B cell (primary cell): ENCODE results near the gene ICA1L. TPM values are rescaled to one million over a fixed set of nuclear protein-coding genes. Genes with fewer than 3 reads are reported as not detected.

Source experiments
- ATAC-seq: fragments of 200-7000 bp; cut with Tn5 transposase; one replicate; pipeline ENCODE4 v1.10.0; 2021; ENCODE audit warnings: low read depth, mild to moderate bottlenecking, moderate number of reproducible peaks, moderate library complexity
- CTCF ChIA-PET: fragments of 350-600 bp; sonication (Branson Sonifier 250); formaldehyde crosslinking; loops from one replicate; lab custom pipeline; 2021; ENCODE audit warnings: antibody characterized with exemption, inconsistent platforms; lab: Charles Lee
- POLR2A ChIA-PET: fragments of 350-600 bp; sonication (Branson Sonifier 250); formaldehyde crosslinking; loops from one replicate; lab custom pipeline; 2021; ENCODE audit warnings: antibody characterized with exemption; lab: Charles Lee
- DNase-seq: peaks from one replicate; pipeline ENCODE4 v3.0.0; 2013
- H2AFZ ChIP-seq: 2 replicates; pipeline ENCODE4 v1.6.1; 2012; ENCODE audit warnings: mild to moderate bottlenecking, low read depth, low read length; ENCODE audit not compliant: insufficient read depth, poor library complexity, severe bottlenecking
- H3K27ac ChIP-seq, 2 donors: 1 replicate in 1 of 2; 2 replicates in 1 of 2; pipeline ENCODE4 v1.5.1; 2012 to 2013; ENCODE audit warnings: low read length in 2 of 2, mild to moderate bottlenecking in 2 of 2, moderate library complexity in 1 of 2
- H3K27me3 ChIP-seq, 4 experiments: fragments of 200-600 bp in 1 of 4; sonication (generic) in 1 of 4; replicated peaks in 1 of 4; 1 replicate in 2 of 4; 2 replicates in 2 of 4; pipeline versions ENCODE4 v1.6.1 to v1.7.0; 2013 to 2016; ENCODE audit warnings: low read length in 3 of 4, mild to moderate bottlenecking in 2 of 4, mixed read lengths in 1 of 4, moderate library complexity in 1 of 4; ENCODE audit not compliant: insufficient read depth in 4 of 4, control insufficient read depth in 3 of 4; ENCODE audit errors: control extremely low read depth in 1 of 4
- H3K36me3 ChIP-seq, 2 experiments: replicated peaks in 1 of 2; 1 replicate in 1 of 2; 2 replicates in 1 of 2; pipeline versions ENCODE4 v1.6.1 to v1.7.1; 2013; ENCODE audit warnings: low read length in 1 of 2; ENCODE audit not compliant: insufficient read depth in 2 of 2, control insufficient read depth in 1 of 2; ENCODE audit errors: control extremely low read depth in 1 of 2, extremely low read depth in 1 of 2
- H3K4me1 ChIP-seq, 2 donors: fragments of 200-600 bp in 1 of 2; sonication (generic) in 1 of 2; 1 replicate in 1 of 2; 2 replicates in 1 of 2; pipeline versions ENCODE4 v1.5.1 to v1.6.1; 2013 to 2017; ENCODE audit warnings: low read length in 2 of 2; ENCODE audit not compliant: control insufficient read depth in 2 of 2, insufficient read depth in 2 of 2
- H3K4me2 ChIP-seq: replicated peaks from 2 replicates; pipeline ENCODE3; 2012; ENCODE audit warnings: mild to moderate bottlenecking, low read depth, low read length; ENCODE audit not compliant: poor library complexity, severe bottlenecking
- H3K4me3 ChIP-seq, 5 experiments: fragments of 200-600 bp in 1 of 5; sonication (generic) in 1 of 5; 1 replicate in 3 of 5; 2 replicates in 2 of 5; pipeline versions ENCODE4 v1.5.1 to v1.7.0; 2011 to 2016; ENCODE audit warnings: low read length in 4 of 5, mild to moderate bottlenecking in 4 of 5, low read depth in 2 of 5, control low read depth in 1 of 5, moderate library complexity in 1 of 5; ENCODE audit not compliant: insufficient read depth in 1 of 5; ENCODE audit errors: control extremely low read depth in 1 of 5, extremely low read depth in 1 of 5
- H3K79me2 ChIP-seq: fragments of 200-600 bp; sonication (generic); one replicate; pipeline ENCODE4 v1.6.0; 2016; ENCODE audit warnings: low read length; ENCODE audit not compliant: control insufficient read depth, insufficient read depth
- H3K9ac ChIP-seq: fragments of 200-600 bp; sonication (generic); 2 replicates; pipeline ENCODE4 v1.6.1; 2017; ENCODE audit warnings: mild to moderate bottlenecking, low read length, moderate library complexity
- H3K9me3 ChIP-seq, 3 donors: one replicate each; pipeline versions ENCODE4 v1.6.1 to v1.7.1; 2013; ENCODE audit warnings: low read length in 2 of 3; ENCODE audit not compliant: control insufficient read depth in 2 of 3, insufficient read depth in 1 of 3; ENCODE audit errors: control extremely low read depth in 1 of 3
- H4K20me1 ChIP-seq: 2 replicates; pipeline ENCODE4 v1.6.0; 2012; ENCODE audit warnings: mild to moderate bottlenecking, low read length; ENCODE audit not compliant: insufficient read depth, control insufficient read depth, poor library complexity, severe bottlenecking
- H3K27ac Mint-ChIP-seq: one replicate; pipeline ENCODE4 v1.8.0; 2021; ENCODE audit warnings: mixed read lengths
- H3K27me3 Mint-ChIP-seq: one replicate; pipeline ENCODE4 v1.8.0; 2021; ENCODE audit warnings: mixed read lengths
- H3K4me1 Mint-ChIP-seq: one replicate; pipeline ENCODE4 v1.8.0; 2021; ENCODE audit warnings: mixed read lengths
- H3K4me3 Mint-ChIP-seq: one replicate; pipeline ENCODE4 v1.8.0; 2021; ENCODE audit warnings: mixed read lengths
- H3K9me3 Mint-ChIP-seq: one replicate; pipeline ENCODE4 v1.8.0; 2022; ENCODE audit warnings: mixed read lengths; ENCODE audit not compliant: insufficient read depth
- EZH2 ChIP-seq: IDR thresholded peaks from 2 replicates; pipeline ENCODE4 v1.6.1; 2012; ENCODE audit warnings: borderline replicate concordance, low read depth, mild to moderate bottlenecking, moderate library complexity, low read length; ENCODE audit not compliant: insufficient read depth, poor library complexity, severe bottlenecking
- WGBS: methylation state at CpG from one replicate; pipeline ENCODE4 v1.1.5; 2013; ENCODE audit warnings: missing lambda C conversion rate; ENCODE audit not compliant: insufficient coverage; 5-methylcytosine and 5-hydroxymethylcytosine counted together
- intact Hi-C: fragments of 100-400 bp; cut with micrococcal nuclease; formaldehyde crosslinking; loops from one replicate; pipeline ENCODE4 v1.10.0; 2022
- polyA plus RNA-seq: library from polyadenylated mRNA; depleted of rRNA; stranded (reverse); fragments of >200 nt; gene quantifications from 2 replicates; pipeline ENCODE4 v1.2.3, GENCODE V29; 2012
- total RNA-seq, 2 donors: library from RNA; stranded (reverse); fragments of 120-200 nt in 1 of 2; gene quantifications; 1 replicate in 1 of 2; 2 replicates in 1 of 2; pipeline versions ENCODE4 v1.2.3 to v1.2.4, GENCODE V29; 2013 to 2022
- TF ChIP-seq, protein P1 (sequence below): fragments of 200-600 bp; IDR thresholded peaks from one replicate; pipeline ENCODE4 v1.8.0; 2022; ENCODE audit warnings: antibody characterized with exemption, mild to moderate bottlenecking

ICA1L gene
- total and polyA plus RNA-seq, 2 donors (not counting 1 experiment from before 2014, with no cell fraction given), result 2.4 to 6.8 TPM

DNA sequence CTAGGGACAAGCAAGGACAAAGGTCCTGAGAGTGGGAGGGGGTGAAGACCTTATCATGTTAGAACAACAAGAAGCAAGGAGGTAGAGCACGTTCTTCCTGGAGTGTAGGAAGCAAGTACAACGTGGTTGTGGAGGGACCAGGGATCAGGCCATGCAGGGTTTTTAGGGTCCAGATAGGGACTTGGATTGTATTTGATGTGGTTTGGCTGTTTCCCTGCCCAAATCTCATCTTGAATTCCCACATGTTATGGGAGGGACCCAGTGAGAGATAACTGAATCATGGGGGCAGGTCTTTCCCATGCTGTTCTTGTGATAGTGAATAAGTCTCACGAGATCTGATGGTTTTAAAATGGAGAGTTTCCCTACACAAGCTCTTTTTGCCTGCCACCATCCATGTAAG, 53.2 kb downstream of the ICA1L start:
- ChIA-PET CTCF (no interaction called here), POLR2A (no interaction called here)
- no peak overlapping the region for H3K4me3 Mint-ChIP-seq
- Histone ChIP-seq H3K79me2 (no peaks in the 10 kb centered on the region), H3K4me1 (peaks cover 5 to 7% of the 10 kb centered on the region in 2 donors), H3K4me2 (no peak overlapping the region), H3K9ac (no peak overlapping the region), H2AFZ (no peak overlapping the region), H3K36me3 (no peaks in the 10 kb centered on the region), H3K4me3 (no peak overlapping the region), H3K27ac (no peak overlapping the region), H3K27me3 (no peaks in the 10 kb centered on the region), H4K20me1 (no peaks in the 10 kb centered on the region), H3K9me3 (no peaks in the 10 kb centered on the region)
- H3K9me3 Mint-ChIP-seq, result no peaks in the 10 kb centered on the region
- WGBS, result 93% methylated on average over 2 of the region's 3 CpGs
- no peaks in the 10 kb centered on the region for H3K27me3 Mint-ChIP-seq
- no peak for TF ChIP-seq EZH2
- TF ChIP-seq, protein P1, sequence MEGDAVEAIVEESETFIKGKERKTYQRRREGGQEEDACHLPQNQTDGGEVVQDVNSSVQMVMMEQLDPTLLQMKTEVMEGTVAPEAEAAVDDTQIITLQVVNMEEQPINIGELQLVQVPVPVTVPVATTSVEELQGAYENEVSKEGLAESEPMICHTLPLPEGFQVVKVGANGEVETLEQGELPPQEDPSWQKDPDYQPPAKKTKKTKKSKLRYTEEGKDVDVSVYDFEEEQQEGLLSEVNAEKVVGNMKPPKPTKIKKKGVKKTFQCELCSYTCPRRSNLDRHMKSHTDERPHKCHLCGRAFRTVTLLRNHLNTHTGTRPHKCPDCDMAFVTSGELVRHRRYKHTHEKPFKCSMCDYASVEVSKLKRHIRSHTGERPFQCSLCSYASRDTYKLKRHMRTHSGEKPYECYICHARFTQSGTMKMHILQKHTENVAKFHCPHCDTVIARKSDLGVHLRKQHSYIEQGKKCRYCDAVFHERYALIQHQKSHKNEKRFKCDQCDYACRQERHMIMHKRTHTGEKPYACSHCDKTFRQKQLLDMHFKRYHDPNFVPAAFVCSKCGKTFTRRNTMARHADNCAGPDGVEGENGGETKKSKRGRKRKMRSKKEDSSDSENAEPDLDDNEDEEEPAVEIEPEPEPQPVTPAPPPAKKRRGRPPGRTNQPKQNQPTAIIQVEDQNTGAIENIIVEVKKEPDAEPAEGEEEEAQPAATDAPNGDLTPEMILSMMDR, result no peak
- no peak for DNase-seq
- no peak for ATAC-seq
- intact Hi-C loops, result no loop called here
- H3K4me1 Mint-ChIP-seq, result peaks cover 7% of the 10 kb centered on the region
- no peak overlapping the region for H3K27ac Mint-ChIP-seq

DNA sequence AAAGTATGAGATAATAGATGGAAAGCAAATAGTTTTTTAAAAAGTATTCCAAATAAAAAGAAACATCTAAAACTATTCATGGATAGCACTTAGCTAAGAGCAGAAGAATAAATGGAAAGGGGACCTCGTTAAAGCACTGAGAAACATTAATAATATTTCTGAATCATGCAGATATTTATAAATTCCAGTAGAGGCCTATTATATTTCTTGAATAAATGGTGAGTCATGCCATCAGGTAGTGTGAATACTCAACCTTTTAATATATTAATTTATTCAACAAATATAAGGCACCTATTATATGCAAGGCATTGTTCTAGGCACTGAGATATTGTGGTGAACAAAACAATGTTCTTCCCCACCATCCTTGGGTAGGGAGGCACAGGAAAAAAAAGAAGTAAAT, 53.8 kb downstream of the ICA1L start:
- H3K27me3 Mint-ChIP-seq, result no peaks in the 10 kb centered on the region
- Histone ChIP-seq H3K4me3 (no peak overlapping the region), H3K27ac (no peak overlapping the region), H3K9ac (no peak overlapping the region), H3K9me3 (no peaks in the 10 kb centered on the region), H3K4me1 (peaks cover 5 to 7% of the 10 kb centered on the region in 2 donors), H3K36me3 (no peaks in the 10 kb centered on the region), H3K79me2 (no peaks in the 10 kb centered on the region), H3K27me3 (no peaks in the 10 kb centered on the region), H4K20me1 (no peaks in the 10 kb centered on the region), H2AFZ (no peak overlapping the region), H3K4me2 (no peak overlapping the region)
- ATAC-seq, result no peak
- H3K9me3 Mint-ChIP-seq, result no peaks in the 10 kb centered on the region
- ChIA-PET POLR2A (no interaction called here), CTCF (no interaction called here)
- intact Hi-C loops, result no loop called here
- TF ChIP-seq EZH2, result no peak
- TF ChIP-seq, protein P1, result no peak
- peaks cover 6% of the 10 kb centered on the region for H3K4me1 Mint-ChIP-seq
- H3K4me3 Mint-ChIP-seq, result no peak overlapping the region
- H3K27ac Mint-ChIP-seq, result no peak overlapping the region
- WGBS, result no CpG with 5 or more reads among the region's 1 CpG
- no peak for DNase-seq
